Mesenchymal stem cell (in vitro differentiated cells and primary cell): ENCODE data around the gene TIAM2.

Source experiments
- DNase-seq: peaks from one replicate; pipeline ENCODE4 v3.0.0-alpha.2; 2013
- H2AFZ ChIP-seq: one replicate; pipeline ENCODE4 v1.6.1; 2013; ENCODE audit warnings: low read depth, mild to moderate bottlenecking, control low read depth, inconsistent platforms, low read length, moderate library complexity
- H2AK5ac ChIP-seq: 2 replicates; pipeline ENCODE4 v1.6.1; 2013; ENCODE audit warnings: low read length, moderate library complexity, mild to moderate bottlenecking, inconsistent platforms; ENCODE audit not compliant: severe bottlenecking
- H2BK120ac ChIP-seq: one replicate; pipeline ENCODE4 v1.6.1; 2013; ENCODE audit warnings: low read depth, mild to moderate bottlenecking, inconsistent platforms, low read length, moderate library complexity
- H2BK12ac ChIP-seq, 2 experiments: one replicate each; pipeline ENCODE4 v1.6.1; 2013; ENCODE audit warnings: inconsistent platforms in 2 of 2, low read length in 2 of 2, mild to moderate bottlenecking in 2 of 2, moderate library complexity in 2 of 2, control low read depth in 1 of 2
- H2BK15ac ChIP-seq: one replicate; pipeline ENCODE4 v1.6.1; 2013; ENCODE audit warnings: mild to moderate bottlenecking, low read depth, inconsistent platforms; ENCODE audit not compliant: poor library complexity, severe bottlenecking
- H2BK5ac ChIP-seq: 2 replicates; pipeline ENCODE4 v1.6.1; 2013; ENCODE audit warnings: low read depth, mild to moderate bottlenecking, low read length, control low read depth, inconsistent platforms; ENCODE audit not compliant: poor library complexity, severe bottlenecking
- H3K14ac ChIP-seq, 2 experiments: one replicate each; pipeline ENCODE4 v1.6.1; 2013; ENCODE audit warnings: inconsistent platforms in 2 of 2, low read length in 2 of 2, control low read depth in 1 of 2, mild to moderate bottlenecking in 1 of 2, moderate library complexity in 1 of 2
- H3K18ac ChIP-seq, 2 experiments: one replicate each; pipeline ENCODE4 v1.6.1; 2013; ENCODE audit warnings: inconsistent platforms in 2 of 2, low read length in 2 of 2, control low read depth in 1 of 2, low read depth in 1 of 2, mild to moderate bottlenecking in 1 of 2
- H3K23ac ChIP-seq, 2 experiments: one replicate each; pipeline ENCODE4 v1.6.1; 2013; ENCODE audit warnings: inconsistent platforms in 2 of 2, low read length in 2 of 2, mild to moderate bottlenecking in 2 of 2, moderate library complexity in 2 of 2, control low read depth in 1 of 2
- H3K27ac ChIP-seq: 2 replicates; pipeline ENCODE4 v1.5.1; 2013; ENCODE audit warnings: mild to moderate bottlenecking, moderate library complexity, low read length, control low read depth, inconsistent platforms; ENCODE audit not compliant: poor library complexity, severe bottlenecking
- H3K27me3 ChIP-seq, 2 experiments: 2 replicates each; pipeline versions ENCODE4 v1.6.1 to v1.7.0; 2013; ENCODE audit warnings: low read length in 2 of 2, mild to moderate bottlenecking in 2 of 2, moderate library complexity in 2 of 2, control low read depth in 1 of 2, inconsistent platforms in 1 of 2; ENCODE audit not compliant: control insufficient read depth in 1 of 2, insufficient read depth in 1 of 2
- H3K36me3 ChIP-seq, 2 experiments: 2 replicates each; pipeline versions ENCODE4 v1.6.1 to v1.7.0; 2013; ENCODE audit warnings: low read length in 2 of 2, control low read depth in 1 of 2, inconsistent platforms in 1 of 2, low read depth in 1 of 2, mild to moderate bottlenecking in 1 of 2; ENCODE audit not compliant: insufficient read depth in 2 of 2, control insufficient read depth in 1 of 2
- H3K4ac ChIP-seq, 2 experiments: one replicate each; pipeline ENCODE4 v1.6.1; 2013; ENCODE audit warnings: inconsistent platforms in 2 of 2, low read length in 2 of 2, mild to moderate bottlenecking in 2 of 2, moderate library complexity in 2 of 2, control low read depth in 1 of 2, low read depth in 1 of 2
- H3K4me1 ChIP-seq: 2 replicates; pipeline ENCODE4 v1.6.1; 2013; ENCODE audit warnings: low read depth, low read length, control low read depth; ENCODE audit not compliant: control insufficient read depth, insufficient read depth
- H3K4me2 ChIP-seq: 2 replicates; pipeline ENCODE4 v1.6.1; 2013; ENCODE audit warnings: low read length, mild to moderate bottlenecking, inconsistent platforms; ENCODE audit not compliant: poor library complexity, severe bottlenecking
- H3K4me3 ChIP-seq, 2 experiments: 2 replicates each; pipeline versions ENCODE4 v1.5.1 to v1.7.0; 2013; ENCODE audit warnings: low read length in 2 of 2, mild to moderate bottlenecking in 2 of 2, control low read depth in 1 of 2, low read depth in 1 of 2; ENCODE audit not compliant: insufficient read depth in 1 of 2
- H3K79me1 ChIP-seq: replicated peaks from 2 replicates; pipeline ENCODE4 v1.6.1; 2013; ENCODE audit warnings: mild to moderate bottlenecking, control low read depth, low read length, inconsistent platforms; ENCODE audit not compliant: poor library complexity, severe bottlenecking
- H3K9ac ChIP-seq: 2 replicates; pipeline ENCODE4 v1.7.0; 2013; ENCODE audit warnings: mild to moderate bottlenecking, low read length, moderate library complexity
- H3K9me3 ChIP-seq: 2 replicates; pipeline ENCODE4 v1.7.0; 2013; ENCODE audit warnings: mild to moderate bottlenecking, low read length; ENCODE audit not compliant: control insufficient read depth
- H4K8ac ChIP-seq: one replicate; pipeline ENCODE4 v1.6.1; 2013; ENCODE audit warnings: inconsistent platforms, mild to moderate bottlenecking, low read length, moderate library complexity
- H4K91ac ChIP-seq: one replicate; pipeline ENCODE4 v1.6.1; 2013; ENCODE audit warnings: mild to moderate bottlenecking, low read length, inconsistent platforms
- WGBS: methylation state at CpG from one replicate; pipeline ENCODE4 v1.1.7; 2013; ENCODE audit warnings: mixed read lengths; 5-methylcytosine and 5-hydroxymethylcytosine counted together

The TIAM2 gene

GRCh38 chr6:155130161-155130853, 135.2 kb downstream of the TIAM2 start:
- no peak overlapping the region for H2BK12ac ChIP-seq
- no peak overlapping the region for H3K18ac ChIP-seq
- no peak overlapping the region for H3K4me2 ChIP-seq
- no peaks in the 10 kb centered on the region for H3K27me3 ChIP-seq
- H2BK5ac ChIP-seq = no peak overlapping the region
- H4K91ac ChIP-seq = no peak overlapping the region
- H3K36me3 ChIP-seq = no peaks in the 10 kb centered on the region
- no peak overlapping the region for H3K14ac ChIP-seq
- H4K8ac ChIP-seq = no peak overlapping the region
- no peak overlapping the region for H2AK5ac ChIP-seq
- H3K9me3 ChIP-seq = no peaks in the 10 kb centered on the region
- peaks cover 18% of the 10 kb centered on the region for H3K4me1 ChIP-seq
- no peak overlapping the region for H3K4me3 ChIP-seq
- H3K23ac ChIP-seq = no peak overlapping the region
- WGBS = 93% methylated on average over 13 of the region's 14 CpGs
- no peaks in the 10 kb centered on the region for H3K79me1 ChIP-seq
- no peak overlapping the region for H3K9ac ChIP-seq
- peak overlapping the region in 1 of 2 experiments; percentile 18 for H3K4ac ChIP-seq
- no peak overlapping the region for H2BK15ac ChIP-seq
- H3K27ac ChIP-seq = no peak overlapping the region
- no peak overlapping the region for H2BK120ac ChIP-seq
- no peak overlapping the region for H2AFZ ChIP-seq
- peak; percentile 41 for DNase-seq

- Histone ChIP-seq H3K27me3 (no peaks in the 10 kb centered on the region), H2BK15ac (peak overlapping the region; percentile 60), H2AK5ac (no peak overlapping the region), H2BK5ac (no peak overlapping the region), H3K14ac (no peak overlapping the region), H3K4me3 (no peak overlapping the region), H3K4ac (no peak overlapping the region), H4K91ac (no peak overlapping the region), H3K4me1 (peaks cover 10% of the 10 kb centered on the region), H3K36me3 (no peaks in the 10 kb centered on the region), H2BK12ac (no peak overlapping the region), H2AFZ (no peak overlapping the region), H3K9ac (no peak overlapping the region), H3K18ac (no peak overlapping the region), H3K79me1 (no peaks in the 10 kb centered on the region), H3K4me2 (no peak overlapping the region), H4K8ac (no peak overlapping the region), H3K23ac (no peak overlapping the region), H3K9me3 (no peaks in the 10 kb centered on the region), H2BK120ac (no peak overlapping the region), H3K27ac (no peak overlapping the region)
- DNase-seq = no peak
- WGBS = 90% methylated on average over 9 of the region's 9 CpGs
These were observed 137.5 kb downstream of the TIAM2 start for GRCh38 chr6:155132617-155133016.

GRCh38 chr6:155141002-155141401, 145.9 kb downstream of the TIAM2 start:
- no peak overlapping the region for H2BK120ac ChIP-seq
- H3K18ac ChIP-seq = peak overlapping the region in 1 of 2 experiments; percentile 43
- H3K4me3 ChIP-seq = no peak overlapping the region
- no peaks in the 10 kb centered on the region for H3K9me3 ChIP-seq
- no peak overlapping the region for H4K8ac ChIP-seq
- no peak overlapping the region for H3K9ac ChIP-seq
- no peak overlapping the region for H3K27ac ChIP-seq
- H3K27me3 ChIP-seq = no peaks in the 10 kb centered on the region
- no peak overlapping the region for H2BK12ac ChIP-seq
- no peak overlapping the region for H2AK5ac ChIP-seq
- WGBS = no CpG with 5 or more reads among the region's 1 CpG
- H2BK5ac ChIP-seq = no peak overlapping the region
- H2BK15ac ChIP-seq = no peak overlapping the region
- no peak overlapping the region for H2AFZ ChIP-seq
- no peaks in the 10 kb centered on the region for H3K79me1 ChIP-seq
- H3K4ac ChIP-seq = no peak overlapping the region
- H3K36me3 ChIP-seq = no peaks in the 10 kb centered on the region
- no peak overlapping the region for H3K14ac ChIP-seq
- no peak overlapping the region for H4K91ac ChIP-seq
- DNase-seq = no peak
- no peak overlapping the region for H3K4me2 ChIP-seq
- H3K23ac ChIP-seq = no peak overlapping the region
- peaks cover 6% of the 10 kb centered on the region for H3K4me1 ChIP-seq

GRCh38 chr6:155141512-155141911, 146.4 kb downstream of the TIAM2 start:
- Histone ChIP-seq H2AFZ (no peak overlapping the region), H3K9ac (no peak overlapping the region), H3K27ac (no peak overlapping the region), H3K23ac (no peak overlapping the region), H2BK5ac (no peak overlapping the region), H3K14ac (no peak overlapping the region), H3K27me3 (no peaks in the 10 kb centered on the region), H3K9me3 (no peaks in the 10 kb centered on the region), H3K4me1 (peaks cover 6% of the 10 kb centered on the region), H2BK12ac (peak overlapping the region; percentile 49 to 81), H2BK120ac (no peak overlapping the region), H3K4me2 (no peak overlapping the region), H3K4ac (peak overlapping the region; percentile 1 to 66), H4K91ac (no peak overlapping the region), H3K79me1 (no peaks in the 10 kb centered on the region), H3K4me3 (no peak overlapping the region), H3K18ac (no peak overlapping the region), H3K36me3 (no peaks in the 10 kb centered on the region), H2BK15ac (peak overlapping the region; percentile 44), H4K8ac (no peak overlapping the region), H2AK5ac (no peak overlapping the region)
- WGBS = 87% methylated on average over 2 of the region's 2 CpGs
- DNase-seq = no peak
